GM12801 (cell line): ENCODE data around the gene ACTL8.

Source experiments
- CTCF ChIP-seq: IDR thresholded peaks from one replicate; pipeline ENCODE4 v1.5.1; 2011; ENCODE audit warnings: control low read depth; ENCODE audit not compliant: insufficient read length; ENCODE audit errors: extremely low read depth

ACTL8 gene

GRCh38 chr1:17805869-17806684 is 50.9 kb downstream of the ACTL8 start:
- TF ChIP-seq CTCF: no peak

- TF ChIP-seq CTCF: no peak
These were observed 53.7 kb downstream of the ACTL8 start for GRCh38 chr1:17808816-17809215.

GRCh38 chr1:17810668-17811067 is 55.5 kb downstream of the ACTL8 start:
- TF ChIP-seq CTCF: no peak

GRCh38 chr1:17816511-17816910 is 61.4 kb downstream of the ACTL8 start:
- no peak for TF ChIP-seq CTCF

- TF ChIP-seq CTCF: no peak
These were observed 64.1 kb downstream of the ACTL8 start for GRCh38 chr1:17819129-17819802.

- no peak for TF ChIP-seq CTCF
These were observed 65.1 kb downstream of the ACTL8 start for GRCh38 chr1:17820198-17820597.

GRCh38 chr1:17822741-17823426 is 67.8 kb downstream of the ACTL8 start:
- TF ChIP-seq CTCF: no peak
